HG03378 (cell line): ENCODE data around the gene LY9.

Experiments
- ATAC-seq: cut with Tn5 transposase; IDR thresholded peaks from one replicate; pipeline ENCODE4 v1.9.1; 2021; ENCODE audit warnings: mild to moderate bottlenecking, moderate library complexity; ENCODE audit not compliant: unreplicated experiment

LY9 gene

GRCh38 chr1:160800645-160801408 is 4.9 kb downstream of the LY9 start:
- ATAC-seq, result no peak

GRCh38 chr1:160801836-160802580 is 6.0 kb downstream of the LY9 start:
- ATAC-seq, result no peak

- no peak for ATAC-seq
These were observed 10.2 kb downstream of the LY9 start for GRCh38 chr1:160806109-160806665.

- no peak for ATAC-seq
These were observed 10.8 kb downstream of the LY9 start for GRCh38 chr1:160806784-160807183.

GRCh38 chr1:160807247-160807646 is 11.3 kb downstream of the LY9 start:
- no peak for ATAC-seq

- no peak for ATAC-seq
These were observed 11.8 kb downstream of the LY9 start for GRCh38 chr1:160807738-160808137.

GRCh38 chr1:160808289-160808688 is 12.3 kb downstream of the LY9 start:
- no peak for ATAC-seq

- no peak for ATAC-seq
These were observed 14.5 kb downstream of the LY9 start for GRCh38 chr1:160810486-160810885.

- ATAC-seq, result no peak
These were observed 15.2 kb downstream of the LY9 start for GRCh38 chr1:160811147-160811546.

GRCh38 chr1:160813215-160813614 is 17.2 kb downstream of the LY9 start:
- ATAC-seq, result no peak

- ATAC-seq, result no peak
These were observed 18.3 kb downstream of the LY9 start for GRCh38 chr1:160814316-160814715.

GRCh38 chr1:160814856-160815255 is 18.9 kb downstream of the LY9 start:
- ATAC-seq, result no peak

- no peak for ATAC-seq
These were observed 22.4 kb downstream of the LY9 start for GRCh38 chr1:160818207-160818937.

GRCh38 chr1:160819186-160819585 is 23.2 kb downstream of the LY9 start:
- no peak for ATAC-seq

- ATAC-seq, result no peak
These were observed 25.7 kb downstream of the LY9 start for GRCh38 chr1:160821627-160822026.

- ATAC-seq, result no peak
These were observed 27.3 kb downstream of the LY9 start for GRCh38 chr1:160823296-160823695.

GRCh38 chr1:160826546-160826945 is 30.6 kb downstream of the LY9 start:
- no peak for ATAC-seq

GRCh38 chr1:160827418-160827817 is 31.4 kb downstream of the LY9 start:
- no peak for ATAC-seq

GRCh38 chr1:160829766-160830165 is 33.8 kb downstream of the LY9 start:
- no peak for ATAC-seq

GRCh38 chr1:160830321-160831153 is 34.6 kb downstream of the LY9 start:
- no peak for ATAC-seq
